GM12878 (cell line): ENCODE measurements around the gene OTOR. TPM values are rescaled to one million over a fixed set of nuclear protein-coding genes. Genes with fewer than 3 reads are reported as not detected.

Experiments
- ATAC-seq: fragments of 200-7000 bp; cut with Tn5 transposase; 3 replicates; pipeline ENCODE4 v1.9.1; 2020; ENCODE audit warnings: mild to moderate bottlenecking, moderate library complexity
- BruUV-seq: library from RNA; stranded (reverse); fragments of 400-500 nt; replicated peaks from 2 replicates; lab custom pipeline; 2021; lab: Mats Ljungman, UMichigan
- CTCF ChIA-PET: fragments of 300-600 bp; sonication (Branson Sonifier 250); formaldehyde crosslinking; extraction: SDS; loops from one replicate; lab custom pipeline; 2021; ENCODE audit warnings: inconsistent platforms; lab: Yijun Ruan, JAX
- POLR2A ChIA-PET: fragments of 350-600 bp; formaldehyde crosslinking; extraction: SDS; loops from one replicate; lab custom pipeline; 2021; ENCODE audit warnings: inconsistent platforms; lab: Charles Lee
- RAD21 ChIA-PET: fragments of 300-600 bp; sonication (Branson Sonifier 250); formaldehyde crosslinking; loops from one replicate; lab custom pipeline; 2023; ENCODE audit warnings: antibody characterized with exemption; ENCODE audit not compliant: unreplicated experiment; lab: Charles Lee
- SMC1A ChIA-PET: fragments of 300-600 bp; sonication (Branson Sonifier 250); formaldehyde crosslinking; loops from one replicate; lab custom pipeline; 2023; ENCODE audit not compliant: unreplicated experiment, uncharacterized antibody; lab: Charles Lee
- DNase-seq: peaks from one replicate; pipeline ENCODE4 v3.0.0-alpha.2; 2011; ENCODE audit warnings: low read depth, low spot score
- FAIRE-seq: peaks from 3 replicates; lab custom pipeline; 2011; peaks lifted over from hg19 to GRCh38; lab: Jason Lieb, UNC
- H2AFZ ChIP-seq: 2 replicates; pipeline ENCODE4 v1.6.0; 2011; ENCODE audit warnings: low read depth, low read length, control low read depth; ENCODE audit not compliant: control insufficient read depth
- H3K27ac ChIP-seq: 2 replicates; pipeline ENCODE4 v1.5.1; 2011; ENCODE audit warnings: control low read depth; ENCODE audit not compliant: control insufficient read depth, insufficient read depth
- H3K27me3 ChIP-seq, 2 experiments: replicated peaks in 1 of 2; 2 replicates each; pipeline versions ENCODE4 v1.6.0 to v1.6.1; 2011; ENCODE audit warnings: low read length in 1 of 2; ENCODE audit not compliant: control insufficient read depth in 2 of 2, insufficient read depth in 2 of 2
- H3K36me3 ChIP-seq, 2 experiments: 2 replicates each; pipeline ENCODE4 v1.5.1; 2011; ENCODE audit warnings: low read length in 1 of 2; ENCODE audit not compliant: control insufficient read depth in 2 of 2, insufficient read depth in 2 of 2
- H3K4me1 ChIP-seq: 2 replicates; pipeline ENCODE4 v1.6.1; 2011; ENCODE audit warnings: mild to moderate bottlenecking, low read length, moderate library complexity, mixed read lengths; ENCODE audit not compliant: control insufficient read depth, insufficient read depth
- H3K4me2 ChIP-seq: 2 replicates; pipeline ENCODE4 v1.6.0; 2011; ENCODE audit warnings: control low read depth; ENCODE audit not compliant: control insufficient read depth, insufficient read depth
- H3K4me3 ChIP-seq: fragments of 200-600 bp; sonication (generic); 2 replicates; pipeline ENCODE4 v1.5.1; 2016
- H3K79me2 ChIP-seq: 2 replicates; pipeline ENCODE4 v1.6.0; 2011; ENCODE audit warnings: low read length; ENCODE audit not compliant: control insufficient read depth, insufficient read depth
- H3K9ac ChIP-seq: 2 replicates; pipeline ENCODE4 v1.8.0; 2011; ENCODE audit warnings: low read length, control low read depth, mixed read lengths; ENCODE audit not compliant: control insufficient read depth, insufficient read depth
- H3K9me3 ChIP-seq: replicated peaks from 3 replicates; pipeline ENCODE4 v1.5.1; 2011; ENCODE audit warnings: mild to moderate bottlenecking, low read length; ENCODE audit not compliant: control insufficient read depth, insufficient read depth
- H4K20me1 ChIP-seq: 2 replicates; pipeline ENCODE4 v1.6.0; 2011; ENCODE audit not compliant: control insufficient read depth, insufficient read depth
- BCL11A ChIP-seq: IDR thresholded peaks from 2 replicates; pipeline ENCODE4 v1.6.1; 2011; ENCODE audit warnings: low read depth, low read length
- CHD1 ChIP-seq: IDR thresholded peaks from 2 replicates; pipeline ENCODE4 v1.6.1; 2012; ENCODE audit warnings: low read depth, low read length, improper control_type of control experiment
- IKZF2 ChIP-seq, 2 experiments: fragments of 450-650 bp; IDR thresholded peaks; 2 replicates each; pipeline ENCODE4 v1.6.1; 2017; ENCODE audit warnings: mild to moderate bottlenecking in 2 of 2, moderate library complexity in 2 of 2
- LARP7 ChIP-seq: fragments of 450-650 bp; IDR thresholded peaks from 2 replicates; pipeline ENCODE4 v1.6.1; 2017; ENCODE audit warnings: mild to moderate bottlenecking
- MEF2A ChIP-seq: IDR thresholded peaks from 2 replicates; pipeline ENCODE4 v1.6.1; 2011; ENCODE audit warnings: low read depth, mild to moderate bottlenecking, low read length, moderate library complexity; ENCODE audit not compliant: insufficient read depth
- MTA3 ChIP-seq: IDR thresholded peaks from 2 replicates; pipeline ENCODE4 v1.6.1; 2012; ENCODE audit warnings: low read length, inconsistent platforms, borderline replicate concordance
- NFYB ChIP-seq: IDR thresholded peaks from 2 replicates; pipeline ENCODE4 v1.6.1; 2011; ENCODE audit warnings: low read depth, mild to moderate bottlenecking, low read length, improper control_type of control experiment, moderate library complexity; ENCODE audit not compliant: insufficient read depth
- NKRF ChIP-seq: fragments of 450-650 bp; conservative IDR thresholded peaks from 2 replicates; pipeline ENCODE4 v1.6.1; 2017; ENCODE audit warnings: mild to moderate bottlenecking, moderate library complexity
- SIX5 ChIP-seq: IDR thresholded peaks from 2 replicates; pipeline ENCODE4 v1.6.1; 2011; ENCODE audit warnings: mild to moderate bottlenecking, low read depth, low read length, moderate library complexity; ENCODE audit not compliant: severe bottlenecking
- SPI1 ChIP-seq: IDR thresholded peaks from 2 replicates; pipeline ENCODE4 v1.6.1; 2011; ENCODE audit warnings: low read depth, mild to moderate bottlenecking, low read length, moderate library complexity, borderline replicate concordance; ENCODE audit not compliant: insufficient read depth
- ZBTB4 ChIP-seq: fragments of 450-650 bp; formaldehyde crosslinking; IDR thresholded peaks from 2 replicates; pipeline ENCODE4 v1.4.0; 2022; ENCODE audit warnings: mild to moderate bottlenecking, moderate library complexity
- WGBS: methylation state at CpG from one replicate; pipeline ENCODE4 v1.1.6; 2016; ENCODE audit warnings: low lambda C conversion rate; ENCODE audit not compliant: insufficient replicate concordance, insufficient coverage; ENCODE audit errors: missing lambda C conversion rate; 5-methylcytosine and 5-hydroxymethylcytosine counted together
- in situ Hi-C: fragments of 300-500 bp; cut with MboI; formaldehyde crosslinking; loops from 9 replicates; pipeline ENCODE4 v1.14.3; 2018; ENCODE audit warnings: mixed read lengths
- intact Hi-C: fragments of 100-400 bp; cut with micrococcal nuclease; formaldehyde crosslinking; loops from one replicate; pipeline ENCODE4 v1.14.2; 2022; ENCODE audit not compliant: unreplicated experiment
- polyA plus RNA-seq, 11 experiments: library from polyadenylated mRNA; depleted of rRNA in 4 of 11; unstranded in 6 of 11; stranded (reverse) in 5 of 11; fragments of >200 nt; fragmentation: Nextera tagmentation in 4 of 11; fragmentation: Illumina TruSeq in 1 of 11; extraction: Ambion mirVana in 4 of 11; extraction: Trizol in 1 of 11; gene quantifications; 1 replicate in 1 of 11; 2 replicates in 10 of 11; pipeline versions ENCODE4 v1.2.1 to v1.2.3, GENCODE V29; 2011 to 2016; ENCODE audit warnings: inconsistent platforms in 2 of 11, missing spikeins in 2 of 11, low read depth in 1 of 11
- total RNA-seq, 4 experiments: library from RNA; depleted of rRNA in 3 of 4; stranded (reverse); fragments of >200 nt in 3 of 4; fragmentation: Illumina TruSeq in 1 of 4; extraction: Trizol in 1 of 4; gene quantifications; 2 replicates each; pipeline versions ENCODE4 v1.2.1 to v1.2.3, GENCODE V29; 2013 to 2021
- TF ChIP-seq, protein P1 (sequence below): IDR thresholded peaks from 2 replicates; pipeline ENCODE4 v1.6.1; 2011; ENCODE audit warnings: borderline replicate concordance, low read depth, mild to moderate bottlenecking, moderate library complexity, mixed read lengths, low read length; ENCODE audit not compliant: insufficient read depth; ENCODE audit errors: extremely low read length

Gene OTOR
- total and polyA plus RNA-seq, 10 of the 15 experiments (the other 5 are each of a cell fraction or from before 2014, with no cell fraction given): not detected

GRCh38 chr20:16729565-16730460 is 18.3 kb upstream of the OTOR start, which contains the start of gene SNRPB2:
Gene SNRPB2, plus strand, starts transcription at chr20:16730026. Its CDS starts 1,677 bp downstream, at chr20:16731703.
- in situ Hi-C loops (no loop called here), intact Hi-C loops (loop anchor here (1.0 kb wide), 1 partner anchor 157 kb away; the partner anchor contains the start of gene KIF16B)
- Histone ChIP-seq H3K4me2 (peak within 1 kb of the TSS; percentile 85), H3K4me1 (peaks cover 4% of the 10 kb centered on the region), H4K20me1 (no peaks in the 10 kb centered on the region), H3K9me3 (peaks cover 5% of the 10 kb centered on the region; the same call in 2 of the 3 replicates), H3K27ac (peak within 1 kb of the TSS; percentile 87), H3K27me3 (no peaks in the 10 kb centered on the region), H3K9ac (peak within 1 kb of the TSS; percentile 82), H3K79me2 (peaks cover 26% of the 10 kb centered on the region), H3K4me3 (peak within 1 kb of the TSS; percentile 89), H2AFZ (peak within 1 kb of the TSS; percentile 99), H3K36me3 (peaks cover 0 to 24% of the 10 kb centered on the region in 2 experiments; a peak in 3 of 4 replicates)
- RAD21 ChIA-PET: no interaction called here
- ATAC-seq (peak; percentile 96), FAIRE-seq (peak; percentile 69), DNase-seq (peak; percentile 82)
- WGBS: 12% methylated on average over 56 of the region's 57 CpGs
- POLR2A ChIA-PET: no interaction called here
- SMC1A ChIA-PET: interaction anchor here (0.7 to 1.4 kb wide), 3 partner anchors 10 to 1039 kb away, joined by 3 to 4 read pairs (median 3); no protein-coding TSS in a partner anchor
- CTCF ChIA-PET: interaction anchor here (1.3 kb wide), 1 partner anchor 91 kb away, joined by 3 read pairs; no protein-coding TSS in a partner anchor
- BruUV-seq: TSS peak; percentile 89
- TF ChIP-seq, protein P1, sequence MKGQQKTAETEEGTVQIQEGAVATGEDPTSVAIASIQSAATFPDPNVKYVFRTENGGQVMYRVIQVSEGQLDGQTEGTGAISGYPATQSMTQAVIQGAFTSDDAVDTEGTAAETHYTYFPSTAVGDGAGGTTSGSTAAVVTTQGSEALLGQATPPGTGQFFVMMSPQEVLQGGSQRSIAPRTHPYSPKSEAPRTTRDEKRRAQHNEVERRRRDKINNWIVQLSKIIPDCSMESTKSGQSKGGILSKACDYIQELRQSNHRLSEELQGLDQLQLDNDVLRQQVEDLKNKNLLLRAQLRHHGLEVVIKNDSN: no peak
- TF ChIP-seq NFYB (no peak), SPI1 (peak; percentile 32; the same call in 1 of the 2 replicates), SIX5 (peak; percentile 77), MTA3 (no peak; the same call in 1 of the 2 replicates), ZBTB4 (CRISPR knock-in tag) (no peak), MEF2A (no peak), BCL11A (no peak), IKZF2 (IDR thresholded peaks at IDR 0.05) (peak in 1 of 2 experiments; percentile 25; a peak in 1 of 4 replicates), LARP7 (peak; percentile 26; the same call in 1 of the 2 replicates), CHD1 (no peak), NKRF (peak; percentile 70)
